GM19025 (cell line): ENCODE measurements around the gene NDUFS3.

ENCODE experiments used
- ATAC-seq: cut with Tn5 transposase; IDR thresholded peaks from one replicate; pipeline ENCODE4 v1.9.1; 2021; ENCODE audit warnings: mild to moderate bottlenecking, low read depth, moderate library complexity; ENCODE audit not compliant: unreplicated experiment

Gene NDUFS3

DNA sequence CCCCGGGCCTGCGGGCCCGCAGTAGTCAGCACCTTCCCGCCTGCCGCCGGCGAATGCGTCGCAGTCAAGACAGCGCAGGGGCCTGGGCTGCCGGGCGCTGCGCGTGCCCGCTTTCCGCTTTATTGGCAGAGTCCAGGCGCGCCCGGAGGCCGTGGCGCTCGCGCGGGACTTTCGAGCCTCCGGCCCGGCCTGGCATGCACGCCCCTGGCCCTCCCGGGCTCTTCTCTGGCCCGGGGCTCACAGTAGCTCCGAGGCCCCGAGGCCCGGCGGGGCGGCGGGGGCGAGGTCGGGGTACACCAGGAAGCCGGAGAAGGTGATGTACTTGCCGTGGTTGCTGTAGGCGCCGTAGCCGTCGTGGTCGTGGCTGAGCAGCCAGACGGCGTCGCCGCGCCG is 10.7 kb downstream of the NDUFS3 start:
- ATAC-seq, result no peak

DNA sequence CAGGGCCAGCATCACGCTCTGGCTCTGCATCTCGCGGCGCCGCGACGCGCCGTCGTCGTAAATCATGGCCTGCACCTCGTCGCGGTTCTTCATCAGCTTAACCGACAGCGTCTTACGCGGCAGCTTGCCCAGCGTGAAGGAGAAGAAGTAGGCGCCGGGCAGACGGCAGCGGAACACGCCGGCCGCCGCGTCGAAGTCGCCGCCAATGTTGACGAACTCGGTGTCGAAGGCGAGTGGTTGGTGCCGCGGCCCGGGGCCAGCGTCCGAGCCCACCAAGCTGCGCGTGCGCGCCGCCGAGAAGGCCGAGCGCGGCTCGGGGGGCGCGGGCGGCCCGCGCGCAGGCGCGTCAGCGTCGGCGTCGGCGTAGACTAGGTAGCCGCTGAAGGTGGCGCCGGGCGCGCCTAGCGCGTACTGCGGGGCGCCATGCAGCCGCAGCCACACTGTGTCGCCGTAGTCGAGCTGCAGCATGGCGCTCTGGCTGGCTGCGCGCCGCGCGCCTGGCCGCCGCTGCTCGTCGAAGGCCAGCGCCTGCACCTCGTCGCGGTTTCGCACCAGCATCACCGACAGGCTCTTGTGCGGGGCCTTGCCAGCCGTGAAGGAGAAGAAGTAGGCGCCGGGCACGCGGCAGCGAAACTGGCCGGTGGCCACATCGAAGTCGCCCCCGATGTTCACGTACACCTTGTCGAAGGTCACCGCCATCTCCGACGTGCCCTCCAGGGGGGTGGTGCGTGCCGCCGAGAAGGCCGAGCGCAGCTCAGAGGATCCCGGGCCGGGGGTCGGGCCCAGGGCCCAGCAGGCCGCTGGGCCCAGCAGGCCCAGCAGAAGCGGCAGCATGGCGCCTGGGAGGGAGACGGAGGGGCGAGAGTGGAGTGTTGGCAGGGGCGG is 11.3 kb downstream of the NDUFS3 start:
- ATAC-seq, result no peak

DNA sequence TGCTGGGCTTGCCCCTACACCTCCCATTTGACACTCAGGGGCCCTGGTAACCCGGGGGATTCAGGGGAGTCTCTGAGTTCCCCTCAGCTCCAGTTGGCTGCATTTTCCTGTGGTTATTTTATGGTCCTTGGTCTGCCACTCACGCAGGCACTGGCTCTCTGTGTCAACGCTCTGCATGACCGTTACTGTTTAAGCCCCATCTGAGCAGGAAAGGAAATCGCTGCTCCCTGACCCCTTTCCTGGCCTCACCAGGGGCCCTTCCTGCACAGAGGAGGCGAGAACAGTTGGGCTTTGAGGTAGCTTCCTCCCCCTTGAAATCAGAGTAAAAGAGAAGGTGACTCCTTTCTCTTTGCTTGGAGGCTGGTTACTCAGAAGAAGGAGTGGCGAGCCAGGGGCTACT is 12.9 kb downstream of the NDUFS3 start:
- ATAC-seq, result no peak

DNA sequence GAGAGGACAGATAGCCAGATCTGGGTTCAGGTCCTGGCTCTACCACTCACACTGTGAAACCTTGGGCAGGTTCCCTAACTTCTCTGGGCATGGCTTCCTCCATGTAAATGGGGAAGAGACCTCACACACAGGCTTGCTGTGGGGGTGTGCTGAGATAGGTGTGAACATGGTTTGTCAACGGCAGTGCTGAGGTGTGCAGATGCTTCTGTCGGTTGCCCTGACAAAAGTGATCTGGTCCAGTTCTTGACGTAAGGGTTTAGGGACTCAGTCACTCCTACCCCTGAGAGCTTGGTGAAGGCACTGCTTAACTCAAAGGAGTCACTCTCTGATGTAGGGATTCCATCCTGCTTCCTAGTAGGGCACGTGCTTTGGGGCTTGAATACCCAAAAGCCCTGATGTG is 13.4 kb downstream of the NDUFS3 start:
- no peak for ATAC-seq

DNA sequence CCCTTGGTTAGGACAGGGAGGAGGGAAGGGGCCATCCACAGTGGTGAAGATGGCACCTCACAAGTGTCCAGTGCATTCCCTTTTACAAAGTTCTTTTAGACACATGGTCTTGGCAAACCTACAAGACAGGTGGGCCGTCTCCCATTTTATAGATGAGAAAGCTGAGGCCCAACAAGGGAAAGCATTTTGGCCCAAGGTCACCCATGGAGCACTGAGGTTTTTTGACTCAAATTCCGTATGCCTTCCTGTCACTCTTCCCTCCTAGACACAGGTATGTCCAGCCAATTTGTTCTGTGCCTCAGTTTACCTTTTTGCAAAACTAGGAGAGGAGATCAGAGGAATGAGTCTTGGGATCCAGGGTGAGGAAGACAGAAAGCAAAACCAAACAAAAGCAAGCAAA is 14.1 kb downstream of the NDUFS3 start:
- no peak for ATAC-seq

DNA sequence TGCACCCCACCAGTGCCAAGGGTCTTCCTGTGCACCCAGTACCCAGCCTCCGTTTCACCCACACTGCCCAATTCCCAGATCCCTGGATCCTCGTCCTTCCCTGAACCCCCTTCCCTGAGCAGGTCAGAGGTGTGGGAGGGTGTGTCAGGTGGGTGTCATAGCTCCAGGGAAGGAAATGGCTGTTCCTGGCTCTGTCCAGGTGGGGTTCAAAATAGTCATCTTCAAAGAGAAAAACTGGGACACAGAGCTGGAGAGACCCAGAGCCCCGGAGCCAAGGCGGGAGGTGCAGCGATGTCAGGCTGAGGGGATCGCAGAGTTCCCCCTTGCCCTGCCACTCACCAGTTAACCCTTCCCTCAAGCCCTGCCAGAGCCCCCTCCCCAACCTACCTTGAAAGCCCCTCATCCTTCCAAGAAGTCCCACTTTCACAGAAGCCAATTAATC is 14.6 kb downstream of the NDUFS3 start:
- no peak for ATAC-seq

DNA sequence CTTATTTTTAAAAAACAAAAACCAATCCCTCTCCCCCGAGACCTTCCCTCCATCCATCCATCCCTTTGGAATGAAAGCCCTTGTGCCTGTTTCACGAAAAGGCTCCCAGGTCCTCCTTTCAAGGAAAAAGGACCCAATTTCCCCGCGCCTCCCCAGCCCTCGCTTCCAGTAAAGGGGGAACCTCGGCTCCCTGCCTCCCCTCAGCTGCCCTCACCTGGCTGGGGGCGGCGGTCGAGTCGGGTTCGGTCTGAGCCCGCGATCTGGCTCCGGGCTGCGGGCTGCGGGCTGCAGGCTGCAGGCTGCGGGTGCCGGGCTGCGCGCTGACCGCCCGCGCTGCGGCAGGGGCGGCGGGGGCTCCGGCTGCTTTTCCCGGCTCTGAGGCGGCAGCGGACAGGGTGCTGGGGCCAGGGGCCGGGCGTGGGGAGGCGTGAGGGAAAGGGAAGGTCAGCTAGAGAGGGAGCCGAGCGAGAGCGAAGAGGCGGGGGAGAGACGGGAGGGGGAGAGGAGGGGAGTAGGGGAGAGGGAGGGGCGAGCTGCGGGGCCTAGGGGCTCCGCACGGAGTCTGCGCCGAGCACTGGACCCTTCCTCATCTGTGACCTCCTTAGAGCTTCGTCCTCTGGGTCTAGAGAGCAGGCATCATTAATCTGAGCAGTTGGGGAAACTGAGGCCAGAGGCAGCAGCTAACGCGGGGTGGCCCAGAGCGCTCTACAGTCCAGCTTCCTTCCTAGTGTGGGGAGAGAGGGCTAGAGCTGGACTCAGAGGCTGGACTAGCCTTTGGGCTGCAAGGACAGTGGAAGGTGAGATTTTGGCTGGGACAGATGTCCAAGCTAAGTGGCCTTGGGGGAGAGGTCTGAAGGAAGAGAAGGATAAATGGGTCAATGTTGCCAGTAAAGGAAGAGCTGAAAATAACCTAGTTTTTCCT is 15.3 kb downstream of the NDUFS3 start, which contains the start of gene C1QTNF4:
Gene C1QTNF4 (minus strand): TSS at position 478 of the 922 bp plus-strand sequence. CDS start 3,601 bp downstream, outside the sequence.
- ATAC-seq, result no peak

DNA sequence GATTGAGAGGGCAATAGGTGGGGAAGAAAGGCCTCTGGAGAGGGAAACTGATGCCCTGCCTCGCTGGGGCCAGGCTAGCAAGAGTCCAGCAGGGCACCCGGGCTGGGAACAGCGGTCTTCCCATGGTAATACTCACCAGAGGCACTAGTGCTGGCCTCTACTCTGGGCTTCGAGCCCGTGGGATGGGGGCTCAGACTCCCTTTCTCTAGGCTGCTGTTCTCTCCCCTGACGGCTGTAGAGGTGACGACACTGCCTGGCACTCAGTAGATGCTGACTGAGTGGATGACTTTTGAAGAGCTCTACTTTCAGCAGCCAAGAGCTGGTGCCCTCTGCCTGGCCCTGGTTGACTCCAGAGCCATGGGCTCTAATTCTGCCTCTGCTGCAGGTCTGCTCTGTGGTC is 16.2 kb downstream of the NDUFS3 start:
- no peak for ATAC-seq

DNA sequence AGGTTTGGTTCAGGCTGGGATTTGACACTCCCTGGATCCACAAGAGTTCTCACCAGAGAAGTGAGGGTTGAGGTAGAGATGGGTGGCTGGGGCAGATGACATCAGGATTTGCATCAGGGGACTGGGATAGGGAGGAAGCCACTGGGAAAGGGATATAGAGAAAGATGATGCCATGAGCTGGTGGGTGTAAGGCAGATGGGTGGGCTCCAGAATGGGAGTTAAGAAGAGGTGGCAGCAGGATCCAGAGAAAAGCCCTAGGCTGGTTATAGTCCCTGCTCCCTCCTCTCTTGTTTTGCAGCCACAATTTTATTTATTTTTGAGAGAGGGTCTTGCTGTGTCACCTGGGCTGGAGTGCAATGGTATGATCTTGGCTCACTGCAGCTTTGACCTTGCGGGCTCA is 17.1 kb downstream of the NDUFS3 start:
- ATAC-seq, result no peak

DNA sequence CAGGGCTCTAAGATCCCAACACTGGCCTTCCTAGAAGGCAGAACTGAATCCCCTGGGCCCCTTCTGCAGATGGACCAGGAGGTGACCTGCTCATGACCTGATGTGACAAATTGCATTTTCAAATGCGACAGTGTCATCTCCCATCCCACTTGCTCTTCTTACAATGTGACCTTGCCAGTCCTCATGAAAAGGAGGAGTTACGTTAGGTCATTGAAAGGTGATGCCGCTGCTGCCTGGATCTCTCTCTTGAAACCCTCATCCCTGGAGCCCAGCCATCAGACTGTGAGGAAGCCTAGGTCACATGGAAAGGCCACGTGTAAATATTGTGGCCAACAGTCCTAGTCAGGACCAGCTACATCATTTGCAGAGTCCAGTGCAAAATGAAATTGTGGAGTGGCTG is 21.0 kb downstream of the NDUFS3 start:
- ATAC-seq, result no peak

DNA sequence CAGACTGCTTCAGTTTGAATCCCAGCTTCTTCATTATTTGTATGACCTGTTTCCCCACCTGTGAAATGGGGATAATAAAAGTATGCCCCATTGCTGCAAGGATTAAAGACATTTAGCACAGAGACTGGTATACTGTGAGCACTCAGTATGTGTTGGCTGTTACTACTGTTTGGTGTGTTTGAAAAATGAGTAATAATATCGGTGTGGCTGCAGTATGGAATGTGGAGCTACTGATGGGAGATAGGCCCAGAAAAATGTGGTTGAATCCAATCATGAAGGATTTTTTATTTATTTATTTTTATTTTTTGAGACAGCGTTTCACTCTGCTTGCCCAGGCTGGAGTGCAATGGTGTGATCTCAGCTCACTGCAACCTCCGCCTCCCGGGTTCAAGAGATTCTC is 24.4 kb downstream of the NDUFS3 start:
- no peak for ATAC-seq

DNA sequence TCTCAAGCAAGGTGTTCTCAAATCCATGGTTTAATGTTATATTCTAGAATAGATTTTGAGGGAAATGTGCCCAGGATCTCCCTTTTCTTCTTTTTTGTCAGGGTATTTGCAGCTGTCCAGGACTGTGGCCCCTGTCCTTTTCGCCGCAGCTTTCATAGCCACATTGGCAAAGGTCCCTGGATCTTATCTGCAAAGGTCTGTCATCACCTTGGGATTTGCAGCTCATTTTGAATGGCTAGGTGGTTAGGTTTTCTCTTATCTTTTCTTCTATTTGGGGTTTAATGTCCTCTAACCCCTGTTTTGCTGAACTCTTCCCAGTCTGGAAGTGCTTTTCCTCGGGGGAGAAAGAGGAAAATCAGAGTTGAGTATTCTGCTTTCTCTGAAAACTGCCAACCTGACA is 27.0 kb downstream of the NDUFS3 start:
- ATAC-seq, result no peak

DNA sequence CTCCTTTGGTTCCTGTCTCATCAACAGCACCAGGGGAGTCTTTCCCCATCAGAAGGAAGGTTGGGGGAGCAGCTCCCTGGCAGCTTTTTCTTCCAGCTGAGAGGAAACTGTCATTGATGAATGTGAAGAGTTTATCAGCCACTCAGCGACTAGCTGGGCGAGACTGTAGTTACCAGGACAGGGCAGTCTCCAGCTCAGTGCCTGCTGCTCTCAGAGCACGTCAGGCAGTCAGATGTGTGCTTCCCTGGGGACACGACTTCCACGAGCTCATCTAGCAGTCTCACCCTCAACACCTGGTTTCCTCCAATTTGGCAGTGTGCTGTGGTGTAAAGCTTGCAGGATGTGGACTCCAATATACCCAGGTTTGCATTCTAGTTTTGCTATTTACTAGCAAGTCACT is 27.9 kb downstream of the NDUFS3 start:
- ATAC-seq, result no peak

DNA sequence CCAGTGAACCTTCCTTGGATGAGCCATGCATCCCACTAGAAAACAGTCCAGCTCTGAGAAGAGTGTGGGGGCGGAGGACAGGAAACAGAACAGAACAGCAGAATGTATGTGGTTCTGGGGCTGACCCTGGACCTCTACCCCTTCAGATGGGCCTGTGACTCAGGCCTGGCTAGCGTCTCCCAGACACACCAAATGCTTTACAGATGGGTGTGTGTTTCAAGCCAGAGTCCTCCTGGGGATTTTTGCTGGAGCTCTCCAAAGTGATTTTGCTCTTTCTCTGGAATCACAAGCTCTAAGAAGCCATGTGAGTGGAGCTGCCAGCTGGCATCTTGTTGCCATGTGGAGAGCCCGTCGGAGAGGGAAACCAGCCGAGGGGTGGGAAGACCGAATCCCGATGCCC is 28.5 kb downstream of the NDUFS3 start:
- ATAC-seq, result no peak

DNA sequence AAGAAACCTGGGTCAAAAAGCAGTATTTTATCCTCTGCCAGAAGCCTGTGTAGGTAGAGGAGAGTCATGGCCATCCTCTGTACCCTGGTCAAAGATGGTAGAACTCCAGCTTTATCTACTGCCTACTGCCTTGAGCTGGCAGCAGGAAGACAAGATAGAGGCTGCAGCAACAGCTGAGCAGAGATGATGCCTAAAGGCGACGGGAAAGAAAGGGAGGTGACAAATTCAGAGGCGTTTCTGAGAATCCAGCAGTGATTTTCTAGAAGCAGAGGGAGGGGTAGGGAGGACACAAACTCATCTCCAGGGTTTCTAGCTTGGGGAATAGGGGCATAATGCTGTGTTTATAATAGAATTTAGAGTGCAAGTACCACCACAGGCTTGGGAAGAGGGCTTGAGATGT is 30.8 kb downstream of the NDUFS3 start:
- ATAC-seq, result no peak

DNA sequence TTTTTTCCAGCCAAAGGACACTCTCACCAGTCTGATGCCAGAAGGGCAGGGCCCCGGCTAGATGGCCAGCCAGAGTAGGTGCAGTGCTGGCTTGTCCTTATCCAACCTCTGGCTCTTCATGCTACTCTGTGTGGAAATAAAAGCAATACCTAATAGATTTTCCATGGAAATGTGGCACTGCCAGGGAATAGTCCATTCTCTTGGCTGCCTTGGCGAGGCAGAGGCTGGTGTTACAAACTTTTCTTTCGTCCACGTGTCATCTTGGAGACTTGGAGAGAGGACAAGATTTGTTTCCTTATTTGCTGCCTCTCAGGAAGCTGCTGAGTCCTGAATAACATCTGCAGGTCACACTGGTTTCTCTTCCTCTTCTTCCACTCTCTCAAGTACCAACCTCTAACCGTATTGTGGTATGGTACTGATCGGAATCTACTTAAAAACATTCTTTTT is 32.5 kb downstream of the NDUFS3 start:
- no peak for ATAC-seq

DNA sequence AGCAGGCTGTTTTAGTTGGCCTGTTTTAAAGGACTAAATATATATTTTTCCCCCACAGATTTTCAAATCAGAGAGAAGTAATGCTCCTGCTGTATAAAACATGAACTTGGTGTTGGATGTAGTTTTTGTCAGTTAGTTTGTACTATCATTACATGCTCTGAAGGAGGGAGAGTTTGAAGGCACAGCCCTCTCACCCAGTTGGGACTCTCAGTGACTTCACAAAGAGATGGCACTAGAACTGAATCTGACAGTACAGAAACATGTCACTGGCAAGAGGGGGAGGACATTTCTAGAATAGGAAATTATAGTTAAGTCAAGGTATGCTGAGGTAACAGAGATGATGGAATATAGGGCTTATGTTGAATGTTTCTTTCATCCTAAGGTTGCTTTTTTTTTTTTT is 36.4 kb downstream of the NDUFS3 start:
- ATAC-seq, result no peak

DNA sequence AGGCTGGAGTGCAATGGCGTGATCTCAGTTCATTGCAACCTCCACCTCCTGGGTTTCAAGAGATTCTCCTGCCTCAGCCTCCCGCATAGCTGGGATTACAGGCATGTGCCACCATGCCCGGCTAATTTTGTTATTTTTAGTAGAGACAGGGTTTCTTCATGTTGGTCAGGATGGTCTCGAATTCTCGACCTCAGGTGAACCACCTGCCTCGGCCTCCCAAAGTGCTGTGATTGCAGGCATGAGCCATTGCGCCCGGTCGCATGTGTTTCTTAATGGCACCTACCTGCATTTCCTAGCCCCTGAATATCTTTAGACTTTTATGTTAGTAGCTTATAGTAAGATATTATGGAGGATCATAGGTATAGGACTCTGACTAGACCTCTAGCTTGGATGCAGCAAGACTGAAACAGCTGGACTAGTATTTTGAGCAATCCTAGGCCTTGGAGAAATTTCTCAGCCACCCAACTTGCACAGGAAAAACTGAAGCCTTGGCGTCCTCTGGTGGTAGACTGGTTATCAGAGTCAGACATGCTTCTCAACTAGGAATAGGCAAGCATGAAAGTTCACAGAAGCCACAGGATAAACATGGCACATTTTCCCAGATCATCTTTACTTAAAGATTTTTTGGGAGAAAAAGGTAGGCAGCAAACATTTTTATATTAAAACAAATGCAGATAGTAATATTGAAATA is 38.0 kb downstream of the NDUFS3 start:
- no peak for ATAC-seq

DNA sequence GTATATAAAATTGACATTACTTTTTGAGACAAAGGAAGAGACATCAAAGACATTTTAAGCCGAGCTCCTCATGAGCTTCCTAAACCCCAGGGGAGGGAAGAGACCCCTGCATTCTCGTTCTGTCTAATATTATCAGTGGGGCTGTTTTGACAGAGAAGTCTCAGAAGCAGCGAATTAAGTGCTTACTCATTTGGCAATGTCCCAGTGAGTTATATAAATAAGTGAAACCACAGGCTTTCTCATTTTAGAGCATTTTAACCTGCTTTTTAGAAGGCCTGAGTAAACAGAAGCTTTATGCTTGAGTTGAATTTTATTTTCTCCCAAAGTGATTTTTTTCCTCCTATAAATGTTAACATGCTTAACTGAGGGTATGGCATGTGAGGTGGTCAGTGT is 38.5 kb downstream of the NDUFS3 start:
- no peak for ATAC-seq

DNA sequence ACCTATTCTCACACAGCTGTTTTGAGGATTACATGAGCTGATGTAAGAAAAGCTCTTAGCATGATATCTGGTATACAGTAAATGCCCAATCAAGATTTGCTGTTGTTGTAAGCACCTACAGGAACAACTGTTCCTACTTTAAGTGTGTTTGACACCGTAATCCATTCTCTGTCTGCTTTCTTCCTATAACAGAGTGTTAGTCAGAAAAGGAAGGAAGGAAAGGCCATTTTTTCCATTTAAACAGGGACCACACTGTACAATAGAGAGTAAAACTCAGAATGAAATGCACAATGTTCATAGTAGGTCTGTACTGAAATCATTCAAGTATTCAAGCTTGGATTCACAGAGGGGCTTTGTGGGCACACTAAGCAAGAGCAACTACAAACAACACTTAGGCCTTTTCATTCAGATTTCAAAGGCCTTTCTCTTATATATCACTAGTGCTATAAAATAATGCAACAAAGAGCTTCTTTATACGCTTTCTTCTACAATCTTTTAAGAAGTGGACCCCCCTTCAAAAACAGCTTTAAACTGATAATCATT is 42.0 kb downstream of the NDUFS3 start:
- ATAC-seq, result no peak
